AG09309 (cell line): Measurements from ENCODE around the gene AK6.
"Not testable (repeated sequence)": the region's sequence is repeated elsewhere in the genome, so short reads cannot be mapped to it uniquely, and the experiment has no call there.

Experiments
- DNase-seq: peaks from one replicate; pipeline ENCODE4 v3.0.0-alpha.2; 2010; ENCODE audit warnings: low read depth
- H3K4me3 ChIP-seq: 2 replicates; pipeline ENCODE4 v1.5.1; 2011; ENCODE audit warnings: mild to moderate bottlenecking, low read depth, low read length, moderate library complexity; ENCODE audit not compliant: control insufficient read depth
- TF ChIP-seq, protein P1 (sequence below): IDR thresholded peaks from 2 replicates; pipeline ENCODE4 v1.5.1; 2011; ENCODE audit warnings: mild to moderate bottlenecking, low read depth, low read length, inconsistent platforms; ENCODE audit not compliant: insufficient read depth, control insufficient read depth; ENCODE audit errors: missing control alignments

AK6 gene

GRCh38 chr5:69404659-69405330 lies 35.5 kb upstream of the AK6 start:
- TF ChIP-seq, protein P1, sequence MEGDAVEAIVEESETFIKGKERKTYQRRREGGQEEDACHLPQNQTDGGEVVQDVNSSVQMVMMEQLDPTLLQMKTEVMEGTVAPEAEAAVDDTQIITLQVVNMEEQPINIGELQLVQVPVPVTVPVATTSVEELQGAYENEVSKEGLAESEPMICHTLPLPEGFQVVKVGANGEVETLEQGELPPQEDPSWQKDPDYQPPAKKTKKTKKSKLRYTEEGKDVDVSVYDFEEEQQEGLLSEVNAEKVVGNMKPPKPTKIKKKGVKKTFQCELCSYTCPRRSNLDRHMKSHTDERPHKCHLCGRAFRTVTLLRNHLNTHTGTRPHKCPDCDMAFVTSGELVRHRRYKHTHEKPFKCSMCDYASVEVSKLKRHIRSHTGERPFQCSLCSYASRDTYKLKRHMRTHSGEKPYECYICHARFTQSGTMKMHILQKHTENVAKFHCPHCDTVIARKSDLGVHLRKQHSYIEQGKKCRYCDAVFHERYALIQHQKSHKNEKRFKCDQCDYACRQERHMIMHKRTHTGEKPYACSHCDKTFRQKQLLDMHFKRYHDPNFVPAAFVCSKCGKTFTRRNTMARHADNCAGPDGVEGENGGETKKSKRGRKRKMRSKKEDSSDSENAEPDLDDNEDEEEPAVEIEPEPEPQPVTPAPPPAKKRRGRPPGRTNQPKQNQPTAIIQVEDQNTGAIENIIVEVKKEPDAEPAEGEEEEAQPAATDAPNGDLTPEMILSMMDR: no peak
- no peak overlapping the region for H3K4me3 ChIP-seq
- no peak for DNase-seq

- no peak overlapping the region for H3K4me3 ChIP-seq
- TF ChIP-seq, protein P1: no peak
- no peak for DNase-seq
Measured at GRCh38 chr5:69378376-69378775, 9.1 kb upstream of the AK6 start.

GRCh38 chr5:69374911-69375446 lies 5.7 kb upstream of the AK6 start:
- DNase-seq: no peak
- H3K4me3 ChIP-seq: no peak overlapping the region
- TF ChIP-seq, protein P1: no peak

GRCh38 chr5:69372394-69372793 lies 3.1 kb upstream of the AK6 start:
- H3K4me3 ChIP-seq: no peak overlapping the region
- TF ChIP-seq, protein P1: no peak
- DNase-seq: no peak

DNA sequence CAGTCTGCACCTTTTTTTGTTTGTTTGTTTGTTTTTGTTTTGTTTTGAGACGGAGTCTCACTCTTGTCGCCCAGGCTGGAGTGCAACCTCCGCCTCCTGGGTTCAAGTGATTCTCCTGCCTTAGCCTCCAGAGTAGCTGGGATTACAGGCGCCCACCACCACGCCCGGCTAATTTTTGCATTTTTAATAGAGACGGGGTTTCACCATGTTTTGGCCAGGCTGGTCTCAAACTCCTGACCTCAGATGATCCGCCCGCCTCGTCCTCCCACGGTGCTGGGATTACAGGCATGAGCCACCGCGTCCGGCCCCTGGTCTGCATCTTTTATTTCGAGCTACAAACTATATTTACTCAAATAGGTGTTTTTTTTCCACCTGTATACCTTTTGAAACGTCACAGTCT lies 1.0 kb upstream of the AK6 start:
- DNase-seq: not testable (repeated sequence)
- H3K4me3 ChIP-seq: peak overlapping the region; percentile 81

DNA sequence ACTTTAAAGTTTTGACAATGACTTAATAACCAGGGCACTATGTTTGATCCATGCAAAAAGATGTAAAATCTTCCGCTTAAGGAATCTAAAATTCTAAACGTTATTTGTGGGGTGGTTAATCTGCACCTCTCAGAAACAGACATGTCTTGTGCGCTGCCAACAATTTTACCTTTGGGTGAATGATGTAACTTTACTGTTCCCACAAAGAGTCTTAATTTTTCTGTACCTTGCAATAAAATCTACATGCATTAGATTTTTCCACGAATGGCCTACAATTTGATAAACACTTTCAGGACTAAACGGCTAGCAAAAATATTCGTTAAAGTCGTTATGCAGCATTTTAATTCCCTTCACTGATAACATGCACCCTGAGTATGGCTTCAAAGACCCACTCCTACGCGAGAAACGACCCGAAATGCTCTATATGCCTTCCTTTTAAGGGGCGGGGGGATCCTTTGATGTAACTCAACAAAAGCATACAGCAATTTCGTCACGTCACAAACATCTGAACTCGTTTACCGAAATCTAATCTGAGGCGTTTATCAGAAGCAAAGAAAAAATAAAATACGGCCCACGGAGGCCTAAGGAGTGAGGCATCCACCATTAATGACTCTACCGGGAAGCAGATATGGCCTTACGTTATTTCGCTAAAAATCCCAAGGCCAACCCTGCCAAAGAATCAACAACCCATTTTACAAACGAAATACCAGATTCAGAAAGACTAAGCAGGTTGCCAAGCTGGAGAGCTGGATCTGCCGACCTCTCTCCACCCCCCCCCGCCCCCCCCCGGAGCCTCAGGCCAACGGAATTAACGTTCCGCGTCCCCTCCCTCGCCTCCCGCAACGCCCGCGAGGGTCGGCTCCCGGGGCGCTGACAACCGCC lies 621 bp downstream of the AK6 start:
- H3K4me3 ChIP-seq: peak overlapping the region; percentile 81
- TF ChIP-seq, protein P1: no peak
- DNase-seq: peak; percentile 8
